GM19467 (cell line): ENCODE measurements around the gene ARFIP1.
"Not testable (repeated sequence)": the region's sequence is repeated elsewhere in the genome, so short reads cannot be mapped to it uniquely, and the experiment has no call there.

Experiments
- ATAC-seq: cut with Tn5 transposase; IDR thresholded peaks from one replicate; pipeline ENCODE4 v1.9.1; 2021; ENCODE audit warnings: mild to moderate bottlenecking, moderate library complexity; ENCODE audit not compliant: unreplicated experiment

ARFIP1 gene

GRCh38 chr4:152887981-152888380 is 108.2 kb downstream of the ARFIP1 start:
- ATAC-seq: no peak

- ATAC-seq: no peak
Observed at GRCh38 chr4:152892974-152893373, 113.2 kb downstream of the ARFIP1 start.

DNA sequence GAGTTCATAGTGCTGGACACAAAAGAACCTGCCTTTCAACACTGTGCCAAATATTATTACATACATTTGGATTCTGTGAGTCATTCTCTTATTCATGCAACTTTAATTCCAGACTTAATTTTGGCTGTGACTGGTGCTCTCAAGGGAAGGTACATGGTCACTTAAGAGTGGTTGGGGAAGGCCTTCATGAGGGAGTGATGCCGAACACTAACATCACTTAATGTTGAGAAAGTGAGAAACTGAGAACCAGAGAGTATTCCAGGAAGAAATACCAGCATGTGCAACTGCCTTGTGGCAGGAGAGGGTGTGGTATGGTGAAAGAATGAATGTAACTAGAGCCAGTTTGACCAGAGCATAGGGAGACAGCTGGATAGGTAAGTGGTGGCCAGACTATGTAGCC is 114.9 kb downstream of the ARFIP1 start:
- no peak for ATAC-seq

DNA sequence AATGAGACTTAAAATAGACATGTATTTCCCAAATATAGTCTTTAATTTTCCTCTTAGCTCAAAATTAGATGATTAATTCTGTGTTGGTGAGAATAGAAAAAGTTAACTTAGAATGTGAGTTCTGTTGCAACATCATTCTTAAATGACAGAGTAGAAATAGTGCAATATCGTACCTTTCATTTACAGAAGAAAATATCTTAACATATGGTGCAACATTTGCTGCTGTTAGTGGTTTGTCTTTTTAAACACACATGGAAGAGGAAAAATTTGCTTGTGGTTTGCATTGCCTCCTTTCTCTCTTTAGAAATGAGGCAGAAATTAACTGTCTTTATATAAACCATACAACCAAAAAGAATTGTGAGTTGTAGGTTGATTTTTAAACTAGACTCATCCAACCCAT is 117.1 kb downstream of the ARFIP1 start:
- ATAC-seq: no peak

DNA sequence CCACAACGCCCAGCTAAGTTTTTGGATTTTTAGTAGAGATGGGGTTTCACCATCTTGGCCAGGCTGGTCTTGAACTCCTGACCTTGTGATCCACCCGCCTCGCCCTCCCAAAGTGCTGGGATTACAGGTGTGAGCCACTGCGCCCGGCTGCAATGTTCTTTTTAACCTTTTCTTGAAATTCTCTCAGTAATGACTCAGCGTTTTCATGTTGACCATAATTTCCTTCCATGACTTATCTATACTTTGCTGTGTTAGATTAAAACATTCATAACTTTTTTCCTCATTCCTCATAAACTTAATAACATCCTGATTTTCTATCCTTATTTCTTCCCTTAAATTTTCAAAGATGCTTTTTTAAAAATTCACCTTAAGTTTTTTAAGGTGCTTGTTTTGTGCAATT is 118.4 kb downstream of the ARFIP1 start:
- ATAC-seq: not testable (repeated sequence)

GRCh38 chr4:152898606-152899005 is 118.9 kb downstream of the ARFIP1 start:
- ATAC-seq: no peak

- ATAC-seq: no peak
Observed at GRCh38 chr4:152900395-152900794, 120.6 kb downstream of the ARFIP1 start.

DNA sequence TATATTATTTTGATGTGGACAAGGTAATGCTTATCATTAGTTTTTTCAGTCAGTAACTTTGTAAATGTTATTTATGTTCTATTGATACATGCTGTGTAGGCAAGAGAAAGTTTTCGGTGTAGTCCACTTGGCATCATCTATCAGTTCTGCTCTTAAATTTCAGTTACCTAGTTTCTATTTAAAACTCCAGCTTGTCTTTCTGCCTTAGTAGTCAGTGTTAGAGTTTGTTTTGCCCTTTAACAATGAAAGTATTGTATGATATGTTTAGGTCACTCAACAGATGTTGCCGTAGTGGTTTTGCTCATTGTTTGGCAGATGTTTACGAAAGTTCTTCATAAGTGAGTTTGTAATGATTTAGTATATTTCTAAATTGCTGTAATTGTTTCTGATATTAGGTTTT is 121.5 kb downstream of the ARFIP1 start:
- no peak for ATAC-seq

GRCh38 chr4:152903658-152904057 is 123.9 kb downstream of the ARFIP1 start:
- ATAC-seq: no peak

DNA sequence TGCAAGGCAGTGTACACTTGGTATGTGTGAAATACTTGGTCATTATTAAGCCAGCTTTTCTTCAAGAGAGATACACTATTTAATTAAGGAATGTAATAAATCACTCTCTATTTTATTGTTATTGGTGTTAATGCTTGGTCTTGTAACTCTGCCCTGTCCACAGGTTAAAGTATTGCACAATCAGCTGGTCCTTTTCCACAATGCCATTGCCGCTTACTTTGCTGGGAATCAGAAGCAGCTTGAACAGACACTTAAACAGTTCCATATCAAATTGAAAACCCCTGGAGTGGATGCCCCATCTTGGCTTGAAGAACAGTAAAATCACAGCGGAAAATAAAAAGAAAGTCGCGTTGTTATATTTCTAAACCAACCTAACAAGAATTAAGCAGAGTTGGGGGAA is 130.1 kb downstream of the ARFIP1 start:
- ATAC-seq: no peak

DNA sequence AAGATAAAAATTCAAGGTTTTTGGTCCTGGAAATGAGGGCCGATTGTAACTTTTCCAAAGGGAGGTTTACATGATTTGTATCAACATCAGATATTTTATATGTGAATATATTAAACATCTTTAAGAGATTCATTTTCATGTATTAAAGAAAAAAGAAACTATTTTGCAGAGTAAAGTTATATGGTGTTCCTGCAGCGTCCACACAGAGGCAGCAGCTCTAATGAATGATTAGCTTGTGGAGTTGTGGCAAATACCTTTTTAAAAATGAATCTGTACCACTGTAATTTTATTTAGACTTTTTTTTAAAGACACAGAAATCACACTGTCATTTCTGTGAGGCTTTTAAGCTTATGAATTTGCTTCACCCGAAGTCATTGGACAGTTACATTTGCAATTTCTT is 130.8 kb downstream of the ARFIP1 start:
- no peak for ATAC-seq

GRCh38 chr4:152917543-152918395 is 138.0 kb downstream of the ARFIP1 start:
- ATAC-seq: no peak

DNA sequence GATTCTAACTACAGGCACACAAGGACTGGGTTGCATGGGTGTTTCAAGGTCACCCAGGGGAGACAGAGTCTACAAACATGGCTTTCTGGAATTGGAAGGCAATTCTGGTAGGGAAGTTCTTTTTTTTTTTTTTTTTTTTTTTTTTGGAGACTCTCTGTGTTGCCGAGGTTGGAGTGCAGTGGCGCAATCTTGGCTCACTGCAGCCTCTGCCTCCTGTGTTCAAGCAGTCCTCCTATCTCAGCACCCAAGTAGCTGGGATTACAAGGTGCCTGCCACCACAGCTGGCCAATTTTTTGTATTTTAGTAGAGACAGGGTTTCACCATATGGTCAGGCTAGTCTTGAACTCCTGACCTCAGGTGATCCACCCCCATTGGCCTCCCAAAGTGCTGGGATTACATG is 140.1 kb downstream of the ARFIP1 start:
- no peak for ATAC-seq

DNA sequence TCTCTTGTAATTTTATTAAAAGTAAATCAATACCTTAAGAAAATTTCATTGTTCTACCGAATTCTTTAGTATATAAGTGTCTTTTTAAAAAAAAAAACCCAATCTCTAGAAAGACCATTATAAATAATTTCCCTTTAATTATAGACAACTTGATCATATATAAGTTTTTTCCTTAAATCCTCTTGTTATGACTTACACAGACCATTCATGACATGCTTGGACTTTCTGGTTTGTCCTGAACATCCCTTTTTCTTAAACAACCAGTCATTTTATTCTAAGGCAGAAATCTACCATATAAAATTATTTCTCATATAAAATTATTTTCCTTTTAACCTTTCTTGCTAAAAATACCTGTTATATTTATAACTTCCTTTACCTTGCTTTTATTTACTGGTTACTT is 141.0 kb downstream of the ARFIP1 start:
- no peak for ATAC-seq

DNA sequence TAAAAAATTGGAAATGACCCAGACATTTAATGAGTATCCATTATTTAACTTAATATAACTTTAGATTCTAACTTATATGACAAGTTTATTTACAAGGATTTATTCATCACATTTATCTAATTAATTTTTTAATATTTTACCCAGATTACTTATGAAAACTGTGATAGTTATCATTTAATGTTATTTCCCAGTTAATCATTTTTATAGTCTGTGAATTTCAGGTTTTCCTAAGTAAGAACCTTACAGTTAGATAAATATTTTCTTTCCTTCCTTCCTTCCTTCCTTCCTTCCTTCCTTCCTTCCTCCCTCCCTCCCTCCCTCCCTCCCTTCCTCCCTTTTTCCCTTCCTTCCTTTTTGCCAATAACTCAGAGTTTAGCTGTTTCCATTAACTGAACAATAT is 141.5 kb downstream of the ARFIP1 start:
- ATAC-seq: no peak

GRCh38 chr4:152925851-152926250 is 146.1 kb downstream of the ARFIP1 start:
- no peak for ATAC-seq

DNA sequence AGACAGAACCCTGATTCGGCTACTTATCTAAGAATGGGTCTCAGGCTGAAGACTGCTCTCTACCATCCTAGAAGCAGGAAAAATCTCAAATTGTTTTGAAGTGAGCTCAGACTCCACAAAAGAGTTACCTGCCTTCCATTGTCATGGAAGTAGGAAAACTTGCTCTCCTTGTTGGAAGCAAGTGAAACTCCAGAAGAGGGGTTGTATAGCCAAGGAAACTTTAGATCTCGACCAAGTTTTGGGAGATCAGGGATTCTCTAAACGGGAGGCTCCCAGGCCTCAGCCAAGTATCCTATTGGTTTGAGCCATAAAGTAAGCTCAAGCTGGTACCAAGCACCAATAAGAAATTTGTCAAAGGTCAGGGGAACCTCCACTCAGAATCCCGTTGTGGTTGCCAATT is 147.2 kb downstream of the ARFIP1 start:
- no peak for ATAC-seq

DNA sequence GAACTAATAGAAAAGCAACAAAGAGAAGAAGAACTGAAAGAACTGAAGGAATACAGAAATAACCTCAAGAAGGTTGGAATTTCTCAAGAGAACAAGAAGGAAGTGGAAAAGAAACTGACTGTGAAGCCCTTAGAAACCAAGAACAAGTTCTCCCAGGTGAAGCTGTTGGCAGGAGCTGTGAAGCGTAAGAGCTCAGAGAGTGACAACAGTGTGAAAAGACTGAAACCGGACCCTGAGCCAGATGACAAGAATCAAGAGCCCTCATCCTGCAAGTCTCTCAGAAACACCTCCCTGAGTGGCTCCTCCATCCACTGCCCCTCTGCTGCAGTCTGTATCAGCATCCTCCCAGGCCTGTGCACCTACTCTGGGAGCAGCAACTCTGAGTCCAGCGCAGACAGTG is 148.0 kb downstream of the ARFIP1 start:
- no peak for ATAC-seq

DNA sequence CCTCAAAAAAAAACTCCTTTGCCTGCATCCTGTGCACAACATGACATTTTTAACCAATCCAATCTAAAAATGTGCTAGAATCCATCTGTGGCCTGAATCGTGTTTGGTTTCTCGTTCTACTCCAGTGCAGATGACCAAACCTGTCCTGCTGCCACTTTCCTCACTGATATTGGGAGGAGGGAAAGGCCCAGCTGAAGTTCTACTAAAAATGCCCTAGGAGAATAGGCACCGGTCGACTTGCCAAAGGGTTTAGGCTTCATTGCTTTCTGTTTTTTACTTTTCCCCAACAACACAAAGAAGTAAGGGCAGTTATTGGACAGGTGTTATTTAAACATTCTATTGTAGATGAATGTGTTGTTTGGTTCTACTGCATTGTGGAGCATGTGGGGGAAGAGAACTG is 148.5 kb downstream of the ARFIP1 start:
- no peak for ATAC-seq

DNA sequence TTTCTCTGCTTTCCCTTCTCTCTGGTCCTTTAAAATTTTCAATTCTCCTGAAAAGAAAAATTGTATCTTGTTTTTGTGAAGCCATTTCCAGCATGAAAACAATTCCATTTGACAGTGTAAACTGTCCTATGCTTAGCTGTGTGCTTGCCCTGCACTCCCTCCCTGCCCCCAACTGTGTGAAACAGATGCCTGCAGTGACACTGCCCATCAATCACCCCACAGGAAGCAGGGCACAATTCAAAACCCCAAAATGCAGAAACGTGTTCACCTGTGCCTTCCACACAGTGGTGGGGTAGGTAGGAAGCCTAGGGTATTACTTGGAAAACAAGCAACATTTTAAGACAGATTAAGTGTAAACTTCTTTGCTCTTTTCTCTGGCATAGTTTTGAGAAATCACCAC is 150.1 kb downstream of the ARFIP1 start:
- no peak for ATAC-seq

- ATAC-seq: no peak
Observed at GRCh38 chr4:152935143-152935542, 155.4 kb downstream of the ARFIP1 start.

DNA sequence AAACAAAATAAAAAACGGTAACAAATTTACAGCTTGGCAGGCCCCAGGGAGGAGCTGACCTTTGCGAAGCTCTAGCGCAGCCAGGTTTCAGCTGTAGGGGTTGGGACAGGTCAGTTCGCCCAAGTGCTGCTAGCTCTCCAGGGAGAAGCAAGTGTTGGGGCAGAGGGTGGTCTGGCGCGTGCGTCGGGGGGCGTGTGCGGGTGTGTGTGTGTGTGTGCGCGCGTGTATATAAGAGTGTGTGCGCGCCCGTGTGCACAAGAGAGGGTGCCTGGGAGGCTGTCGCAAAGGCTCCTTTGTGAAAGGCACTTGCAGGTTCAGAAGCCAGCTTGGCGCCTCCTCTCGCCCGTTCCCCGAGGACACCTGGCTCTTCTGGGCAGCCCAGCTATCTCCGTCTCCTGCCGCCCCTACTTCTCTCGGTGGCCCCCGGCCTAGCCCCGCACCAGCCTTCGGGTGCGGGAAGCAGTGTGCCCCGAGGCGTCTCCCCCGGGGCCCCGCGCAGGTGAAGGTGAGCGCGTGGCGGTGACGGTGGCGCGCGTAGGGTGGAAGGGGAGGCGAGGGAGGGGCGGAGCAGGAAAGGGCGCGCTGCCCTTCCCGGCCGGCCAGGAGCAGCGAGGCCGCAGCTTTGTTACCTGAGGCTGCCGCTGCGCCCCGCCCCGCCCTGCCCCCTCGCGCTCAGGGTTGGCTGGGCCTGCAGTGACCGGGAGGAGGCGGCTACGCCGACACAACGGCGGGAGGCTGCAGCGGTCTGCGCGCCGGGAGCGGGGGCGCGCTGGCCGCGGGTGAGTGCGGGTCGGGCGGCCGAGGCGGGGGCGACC is 156.1 kb downstream of the ARFIP1 start, which contains the start of gene FHDC1:
FHDC1 (plus strand) TSS at position 693 of the 815 bp plus-strand sequence. CDS start 6,735 bp downstream, outside the sequence.
- no peak for ATAC-seq
